ENCODE data around the gene SNRPN. TPM values are rescaled to one million over a fixed set of nuclear protein-coding genes. Genes with fewer than 3 reads are reported as not detected.
"Not testable (repeated sequence)": the region's sequence is repeated elsewhere in the genome, so short reads cannot be mapped to it uniquely, and the experiment has no call there.

The SNRPN gene
- total RNA-seq (100 to 1,000 TPM; 305 to 482 TPM), polyA plus RNA-seq (ENCODE audit: insufficient read length in 2 of 2) (100 to 1,000 TPM; 662 to 679 TPM)
- long read RNA-seq, donor 1, transcript SNRPN-203 (12 exons, 1,605 nt) = minor isoform, 15 of 488 reads
- long read RNA-seq, donor 1, transcript SNRPN-202 (10 exons, 1,528 nt) = major isoform, 163 of 488 reads
- long read RNA-seq, donor 1, partial matches to known transcripts = 273 of 488 reads
- long read RNA-seq, donor 1, other reads (novel, unspliced or antisense) = 31 of 488 reads
- long read RNA-seq, donor 2, transcript SNRPN-202 (10 exons, 1,528 nt) = major isoform, 65 of 120 reads
- long read RNA-seq, donor 2, partial matches to known transcripts = 50 of 120 reads
- long read RNA-seq, donor 2, other reads (novel, unspliced or antisense) = 0 of 120 reads
- long read RNA-seq, donor 3, transcript SNRPN-202 (10 exons, 1,528 nt) = major isoform, 72 of 138 reads
- long read RNA-seq, donor 3, partial matches to known transcripts = 54 of 138 reads
- long read RNA-seq, donor 3, other reads (novel, unspliced or antisense) = 6 of 138 reads
- long read RNA-seq, donor 4, transcript SNRPN-202 (10 exons, 1,528 nt) = major isoform, 90 of 237 reads
- long read RNA-seq, donor 4, transcript SNRPN-203 (12 exons, 1,605 nt) = minor isoform, 5 of 237 reads
- long read RNA-seq, donor 4, partial matches to known transcripts = 134 of 237 reads
- long read RNA-seq, donor 4, other reads (novel, unspliced or antisense) = 6 of 237 reads

DNA sequence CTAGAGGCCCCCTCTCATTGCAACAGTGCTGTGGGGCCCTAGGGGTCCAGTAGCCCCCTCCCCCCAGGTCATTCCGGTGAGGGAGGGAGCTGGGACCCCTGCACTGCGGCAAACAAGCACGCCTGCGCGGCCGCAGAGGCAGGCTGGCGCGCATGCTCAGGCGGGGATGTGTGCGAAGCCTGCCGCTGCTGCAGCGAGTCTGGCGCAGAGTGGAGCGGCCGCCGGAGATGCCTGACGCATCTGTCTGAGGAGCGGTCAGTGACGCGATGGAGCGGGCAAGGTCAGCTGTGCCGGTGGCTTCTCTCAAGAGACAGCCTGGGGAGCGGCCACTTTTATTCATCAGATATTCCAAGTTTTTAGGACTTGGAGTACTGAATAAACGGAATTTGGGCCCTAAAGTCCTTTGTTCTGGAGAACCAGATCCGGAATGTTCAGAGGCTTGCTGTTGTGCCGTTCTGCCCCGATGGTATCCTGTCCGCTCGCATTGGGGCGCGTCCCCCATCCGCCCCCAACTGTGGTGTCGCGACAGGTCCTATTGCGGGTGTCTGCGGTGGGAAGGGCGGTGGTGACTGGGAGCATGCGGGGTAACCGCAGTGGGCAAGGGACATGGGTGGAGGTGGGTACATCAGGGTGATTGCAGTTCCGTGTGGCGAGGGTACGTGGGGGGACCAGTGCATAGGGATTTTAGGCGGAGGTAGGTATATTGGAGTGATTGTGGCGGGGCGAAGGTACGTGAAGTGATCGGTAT, at the start of gene SNRPN, which contains the start of gene SNURF:
Gene SNRPN (plus strand): TSS at position 205 of the 748 bp plus-strand sequence. CDS start 19,467 bp downstream, outside the sequence.
Gene SNURF (plus strand): TSS at position 205 of the 748 bp plus-strand sequence. CDS start 62 bp downstream, at position 267.
- H3K27ac ChIP-seq (ENCODE audit: low read depth, low read length) = peak within 1 kb of the TSS; percentile 93
- H3K4me1 ChIP-seq (ENCODE audit: control insufficient read depth, insufficient read depth, low read length) = no peaks in the 10 kb centered on the region
- WGBS (ENCODE audit: insufficient coverage) = 40% methylated on average over 46 of the region's 47 CpGs
- no peaks in the 10 kb centered on the region for H3K36me3 ChIP-seq (ENCODE audit: control insufficient read depth, insufficient read depth, low read length)
- H3K4me3 ChIP-seq (ENCODE audit: low read depth, low read length) = peak within 1 kb of the TSS; percentile 86
- H3K9me3 ChIP-seq (ENCODE audit: control insufficient read depth, insufficient read depth, low read length) = no peaks in the 10 kb centered on the region
- no peaks in the 10 kb centered on the region for H3K27me3 ChIP-seq (ENCODE audit: control insufficient read depth, insufficient read depth, low read length)
- DNase-seq (ENCODE audit: low read depth in 4 of 6, low spot score in 6 of 6) = peak; percentile 41 to 93 (median 54)

DNA sequence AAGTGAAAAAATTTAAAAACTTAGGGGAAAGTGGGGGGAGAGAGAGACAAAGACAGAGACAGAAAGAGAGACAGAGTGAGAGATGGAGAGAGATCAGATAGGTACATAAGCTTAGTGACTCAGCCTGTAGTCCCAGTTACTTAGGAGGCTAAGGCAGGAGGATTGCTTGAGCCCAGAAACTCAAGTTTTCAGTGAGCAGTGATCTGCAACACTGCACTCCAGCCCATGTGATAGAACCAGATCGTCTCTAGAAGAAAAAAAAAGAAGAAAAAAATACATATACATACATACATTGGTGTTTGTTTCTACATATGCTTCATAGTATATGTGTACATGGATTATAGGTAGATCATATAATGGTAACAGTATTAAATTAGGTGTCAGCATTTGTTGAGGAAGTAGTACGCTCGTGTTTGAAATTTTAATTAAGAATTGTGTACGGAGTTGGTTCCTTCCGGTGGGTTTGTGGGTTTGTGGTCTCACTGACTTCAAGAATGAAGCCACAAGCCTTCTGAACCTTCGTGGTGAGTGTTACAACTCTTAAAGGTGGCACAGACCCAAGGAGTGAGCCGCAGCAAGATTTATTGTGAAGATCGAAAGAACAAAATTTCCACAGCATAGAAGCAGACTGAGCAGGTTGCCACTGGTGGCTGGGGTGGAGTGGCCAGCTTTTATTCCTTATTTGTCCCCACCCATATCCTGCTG, 38.3 kb upstream of the SNRPN start:
- Histone ChIP-seq H3K27ac (ENCODE audit: low read depth, low read length) (no peak overlapping the region), H3K36me3 (ENCODE audit: control insufficient read depth, insufficient read depth, low read length) (peaks cover 3% of the 10 kb centered on the region), H3K27me3 (ENCODE audit: control insufficient read depth, insufficient read depth, low read length) (no peaks in the 10 kb centered on the region), H3K4me3 (ENCODE audit: low read depth, low read length) (no peak overlapping the region), H3K4me1 (ENCODE audit: control insufficient read depth, insufficient read depth, low read length) (no peaks in the 10 kb centered on the region), H3K9me3 (ENCODE audit: control insufficient read depth, insufficient read depth, low read length) (peaks cover 1% of the 10 kb centered on the region)
- WGBS (ENCODE audit: insufficient coverage) = 66% methylated on average over 3 of the region's 8 CpGs
- DNase-seq (ENCODE audit: low read depth in 4 of 6, low spot score in 6 of 6) = no peak

DNA sequence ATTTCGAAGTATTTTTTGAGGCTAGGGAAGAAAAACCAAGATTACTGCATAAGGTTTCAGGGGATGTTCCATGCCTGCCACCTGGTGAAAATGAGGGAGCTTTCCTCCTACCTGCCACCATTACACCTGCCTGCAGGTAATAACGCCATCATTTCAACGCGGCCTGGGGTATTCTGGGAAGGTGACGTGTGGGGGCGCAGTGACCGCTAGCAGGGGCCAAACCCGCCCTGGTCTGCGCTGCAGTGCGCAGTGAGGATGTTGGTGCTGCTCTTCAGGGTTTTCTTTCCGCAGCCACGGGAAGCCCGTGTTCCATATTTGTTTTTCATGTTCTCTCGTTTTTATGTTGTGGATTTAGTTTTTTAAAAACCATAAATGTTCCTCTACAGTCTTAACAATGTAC, 37.4 kb upstream of the SNRPN start:
- Histone ChIP-seq H3K4me1 (ENCODE audit: control insufficient read depth, insufficient read depth, low read length) (no peaks in the 10 kb centered on the region), H3K27me3 (ENCODE audit: control insufficient read depth, insufficient read depth, low read length) (no peaks in the 10 kb centered on the region), H3K4me3 (ENCODE audit: low read depth, low read length) (no peak overlapping the region), H3K36me3 (ENCODE audit: control insufficient read depth, insufficient read depth, low read length) (peaks cover 3% of the 10 kb centered on the region), H3K27ac (ENCODE audit: low read depth, low read length) (no peak overlapping the region), H3K9me3 (ENCODE audit: control insufficient read depth, insufficient read depth, low read length) (peaks cover 1% of the 10 kb centered on the region)
- 88% methylated on average over 7 of the region's 14 CpGs for WGBS (ENCODE audit: insufficient coverage)
- no peak for DNase-seq (ENCODE audit: low read depth in 4 of 6, low spot score in 6 of 6)

DNA sequence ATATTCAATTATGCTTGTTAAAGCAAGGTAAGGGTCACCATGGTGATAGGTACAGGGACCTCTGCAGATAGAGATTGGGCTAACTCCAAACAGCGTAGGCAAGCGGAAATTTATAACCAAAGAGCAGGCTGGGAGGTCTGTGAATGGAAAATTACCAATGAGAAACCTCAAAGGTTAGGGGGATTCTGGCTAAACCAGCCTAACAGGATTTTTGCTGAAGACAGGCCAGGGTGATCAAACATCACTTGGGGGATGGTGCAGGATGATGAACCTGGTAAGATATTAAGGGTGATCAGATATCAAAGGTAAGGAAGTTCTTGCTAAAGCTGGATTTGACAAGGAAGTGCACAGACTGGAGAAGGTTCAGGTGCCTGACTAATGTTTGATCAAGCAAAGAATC, 35.3 kb upstream of the SNRPN start:
- Histone ChIP-seq H3K4me3 (ENCODE audit: low read depth, low read length) (no peak overlapping the region), H3K27me3 (ENCODE audit: control insufficient read depth, insufficient read depth, low read length) (no peaks in the 10 kb centered on the region), H3K9me3 (ENCODE audit: control insufficient read depth, insufficient read depth, low read length) (peaks cover 1% of the 10 kb centered on the region), H3K36me3 (ENCODE audit: control insufficient read depth, insufficient read depth, low read length) (peaks cover 3% of the 10 kb centered on the region), H3K4me1 (ENCODE audit: control insufficient read depth, insufficient read depth, low read length) (no peaks in the 10 kb centered on the region), H3K27ac (ENCODE audit: low read depth, low read length) (no peak overlapping the region)
- no peak for DNase-seq (ENCODE audit: low read depth in 4 of 6, low spot score in 6 of 6)
- WGBS (ENCODE audit: insufficient coverage) = 87% methylated on average over 2 of the region's 2 CpGs

DNA sequence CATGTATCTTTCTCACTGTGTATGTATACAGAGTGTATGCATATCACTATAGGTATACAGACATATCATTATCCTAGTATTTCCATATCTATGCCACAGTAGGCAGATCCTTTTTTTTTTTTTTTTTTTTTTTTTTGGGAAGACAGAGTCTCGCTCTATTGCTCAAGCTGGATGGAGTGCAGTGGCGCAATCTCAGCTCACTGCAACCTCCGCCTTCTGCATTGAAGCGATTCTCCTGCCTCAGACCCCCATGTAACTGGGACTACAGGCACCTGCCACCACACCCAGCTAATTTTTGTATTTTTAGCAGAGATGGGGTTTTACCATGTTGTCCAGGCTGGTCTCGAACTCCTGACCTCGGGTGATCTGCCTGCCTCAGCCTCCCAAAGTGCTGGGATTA, 32.0 kb upstream of the SNRPN start:
- H3K27me3 ChIP-seq (ENCODE audit: control insufficient read depth, insufficient read depth, low read length); H3K9me3 ChIP-seq (ENCODE audit: control insufficient read depth, insufficient read depth, low read length); DNase-seq (ENCODE audit: low read depth in 4 of 6, low spot score in 6 of 6); H3K27ac ChIP-seq (ENCODE audit: low read depth, low read length); H3K4me3 ChIP-seq (ENCODE audit: low read depth, low read length); H3K4me1 ChIP-seq (ENCODE audit: control insufficient read depth, insufficient read depth, low read length); H3K36me3 ChIP-seq (ENCODE audit: control insufficient read depth, insufficient read depth, low read length): not testable (repeated sequence)
- 83% methylated on average over 4 of the region's 6 CpGs for WGBS (ENCODE audit: insufficient coverage)

DNA sequence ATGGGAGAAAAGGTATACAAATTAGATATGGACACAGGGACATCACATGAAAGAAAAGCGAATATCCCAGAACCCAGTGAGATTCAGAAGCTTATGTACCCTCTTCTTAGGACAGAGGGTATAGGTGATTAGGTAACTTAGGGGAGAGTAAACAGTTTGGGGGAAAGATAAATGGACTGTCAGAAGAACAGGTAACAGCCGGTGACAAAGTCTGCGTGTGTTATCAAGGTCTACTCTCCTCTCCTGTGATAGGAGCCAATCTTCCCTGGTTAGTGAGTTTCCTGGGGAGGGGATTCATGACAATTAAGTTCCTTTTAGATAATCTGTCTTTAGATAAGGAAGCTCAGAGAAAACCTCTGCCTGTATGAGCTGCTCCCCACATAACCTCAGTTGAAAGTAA, 30.6 kb upstream of the SNRPN start:
- DNase-seq (ENCODE audit: low read depth in 4 of 6, low spot score in 6 of 6) = no peak
- Histone ChIP-seq H3K36me3 (ENCODE audit: control insufficient read depth, insufficient read depth, low read length) (peaks cover 3% of the 10 kb centered on the region), H3K27ac (ENCODE audit: low read depth, low read length) (no peak overlapping the region), H3K4me1 (ENCODE audit: control insufficient read depth, insufficient read depth, low read length) (no peaks in the 10 kb centered on the region), H3K9me3 (ENCODE audit: control insufficient read depth, insufficient read depth, low read length) (no peaks in the 10 kb centered on the region), H3K27me3 (ENCODE audit: control insufficient read depth, insufficient read depth, low read length) (no peaks in the 10 kb centered on the region), H3K4me3 (ENCODE audit: low read depth, low read length) (no peak overlapping the region)
- WGBS (ENCODE audit: insufficient coverage) = 60% methylated on average over 1 of the region's 3 CpGs

DNA sequence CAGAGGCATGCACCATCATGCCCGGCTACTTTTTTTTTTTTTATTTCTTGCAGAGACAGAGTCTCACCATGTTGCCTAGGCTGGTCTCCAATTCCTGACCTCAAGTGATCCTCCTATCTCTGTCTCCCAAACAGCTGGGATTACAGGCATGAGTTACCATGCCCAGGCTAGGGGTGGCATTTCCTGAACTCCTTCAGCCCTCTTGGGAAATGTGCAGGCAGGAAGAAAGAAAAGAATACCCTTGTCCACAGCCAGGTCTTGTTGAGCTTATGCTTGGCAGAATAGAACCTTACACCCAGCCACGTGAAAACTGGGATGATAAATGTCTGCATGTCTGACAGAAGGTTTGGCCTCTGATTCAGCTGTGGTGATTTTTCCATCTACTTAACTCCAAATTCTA, 30.2 kb upstream of the SNRPN start:
- Histone ChIP-seq H3K9me3 (ENCODE audit: control insufficient read depth, insufficient read depth, low read length) (no peaks in the 10 kb centered on the region), H3K27ac (ENCODE audit: low read depth, low read length) (no peak overlapping the region), H3K4me1 (ENCODE audit: control insufficient read depth, insufficient read depth, low read length) (no peaks in the 10 kb centered on the region), H3K27me3 (ENCODE audit: control insufficient read depth, insufficient read depth, low read length) (no peaks in the 10 kb centered on the region), H3K36me3 (ENCODE audit: control insufficient read depth, insufficient read depth, low read length) (peaks cover 3% of the 10 kb centered on the region), H3K4me3 (ENCODE audit: low read depth, low read length) (no peak overlapping the region)
- WGBS (ENCODE audit: insufficient coverage) = 100% methylated on average over 1 of the region's 2 CpGs
- DNase-seq (ENCODE audit: low read depth in 4 of 6, low spot score in 6 of 6) = no peak

DNA sequence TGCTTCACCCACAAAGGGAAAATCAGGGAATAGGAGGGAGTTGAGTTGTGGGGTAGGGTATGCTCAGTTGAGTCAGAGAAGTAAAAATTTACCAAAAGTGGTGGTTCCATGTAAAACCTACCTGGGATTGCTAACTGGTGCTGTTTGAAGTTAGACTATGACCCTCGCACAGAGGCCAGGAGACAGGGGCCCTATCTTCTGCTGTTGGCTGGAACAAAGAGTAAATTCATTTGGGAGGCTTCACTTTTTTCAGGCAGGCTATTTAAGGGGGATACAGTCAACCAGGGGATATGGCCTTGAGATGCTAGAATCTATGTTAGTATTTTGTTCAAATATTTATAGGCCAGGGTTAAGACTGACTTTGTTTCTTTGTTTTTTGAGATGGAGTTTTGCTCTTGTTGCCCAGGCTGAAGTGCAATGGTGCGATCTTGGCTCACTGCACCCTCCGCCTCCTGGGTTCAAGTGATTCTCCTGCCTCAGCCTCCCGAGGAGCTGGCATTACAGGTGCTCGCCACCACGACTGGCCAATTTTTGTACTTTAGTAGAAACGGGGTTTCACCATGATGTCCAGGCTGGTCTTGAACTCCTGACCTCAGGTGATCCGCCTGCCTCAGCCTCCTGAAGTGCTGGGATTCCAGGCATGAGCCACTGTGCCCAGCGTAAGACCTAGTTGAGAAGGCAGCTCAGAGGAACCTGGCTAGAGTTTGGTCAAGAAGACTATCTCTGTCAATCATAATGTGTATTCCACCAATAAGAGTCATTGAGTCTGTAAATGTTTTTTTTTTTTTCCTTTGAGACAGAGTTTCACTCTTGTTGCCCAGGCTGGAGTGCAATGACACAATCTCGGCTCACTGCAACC, 22.7 kb upstream of the SNRPN start:
- H3K4me1 ChIP-seq (ENCODE audit: control insufficient read depth, insufficient read depth, low read length); H3K27me3 ChIP-seq (ENCODE audit: control insufficient read depth, insufficient read depth, low read length); H3K4me3 ChIP-seq (ENCODE audit: low read depth, low read length); H3K9me3 ChIP-seq (ENCODE audit: control insufficient read depth, insufficient read depth, low read length); DNase-seq (ENCODE audit: low read depth in 4 of 6, low spot score in 6 of 6); H3K27ac ChIP-seq (ENCODE audit: low read depth, low read length); H3K36me3 ChIP-seq (ENCODE audit: control insufficient read depth, insufficient read depth, low read length): not testable (repeated sequence)
- 88% methylated on average over 8 of the region's 10 CpGs for WGBS (ENCODE audit: insufficient coverage)

Data from spinal cord (tissue), 10 donors.